Neural cell (in vitro differentiated cells): ENCODE results near the gene TUBA4B. TPM values are rescaled to one million over a fixed set of nuclear protein-coding genes. Genes with fewer than 3 reads are reported as not detected.

ENCODE experiments used
- H2AFZ ChIP-seq: fragments of 200-600, 300-800 bp; sonication (generic), shearing (Covaris generic); 2 replicates; pipeline ENCODE4 v1.6.0; 2014; ENCODE audit warnings: low read depth, mild to moderate bottlenecking, antibody characterized with exemption, low read length, moderate library complexity
- H3F3A ChIP-seq: fragments of 200-600 bp; shearing (Covaris generic); 2 replicates; pipeline ENCODE4 v1.6.1; 2016; ENCODE audit warnings: mild to moderate bottlenecking, moderate library complexity, mixed read lengths, antibody characterized with exemption, low read length; ENCODE audit not compliant: insufficient read depth, poor library complexity, severe bottlenecking
- H3K27ac ChIP-seq: fragments of 200-600, 300-800 bp; sonication (generic), shearing (Covaris generic); 2 replicates; pipeline ENCODE4 v1.5.1; 2014; ENCODE audit warnings: mild to moderate bottlenecking, low read length, moderate library complexity
- H3K27me3 ChIP-seq: fragments of 300-800, 200-600 bp; sonication (generic), shearing (Covaris generic); 2 replicates; pipeline ENCODE4 v1.6.0; 2014; ENCODE audit warnings: mild to moderate bottlenecking, low read depth, low read length, moderate library complexity; ENCODE audit not compliant: insufficient read depth
- H3K36me3 ChIP-seq: fragments of 300-800, 200-600 bp; sonication (generic), shearing (Covaris generic); 2 replicates; pipeline ENCODE4 v1.5.1; 2014; ENCODE audit warnings: mild to moderate bottlenecking, antibody characterized with exemption, low read length, moderate library complexity; ENCODE audit not compliant: insufficient read depth
- H3K4me2 ChIP-seq: fragments of 300-800, 200-600 bp; sonication (generic), shearing (Covaris generic); 2 replicates; pipeline ENCODE4 v1.6.0; 2014; ENCODE audit warnings: mild to moderate bottlenecking, low read length
- H3K4me3 ChIP-seq: fragments of 300-800, 200-600 bp; sonication (generic), shearing (Covaris generic); 2 replicates; pipeline ENCODE4 v1.5.1; 2014; ENCODE audit warnings: mild to moderate bottlenecking, low read length, moderate library complexity
- H3K79me2 ChIP-seq: fragments of 200-600 bp; shearing (Covaris generic); replicated peaks from 2 replicates; pipeline ENCODE4 v1.6.0; 2014; ENCODE audit warnings: mild to moderate bottlenecking, low read length, moderate library complexity; ENCODE audit not compliant: insufficient read depth
- H3K9ac ChIP-seq: fragments of 300-800, 200-600 bp; sonication (generic), shearing (Covaris generic); 2 replicates; pipeline ENCODE4 v1.6.1; 2016; ENCODE audit warnings: mild to moderate bottlenecking, low read length, mixed read lengths
- H3K9me2 ChIP-seq: fragments of 200-600 bp; shearing (Covaris generic); 2 replicates; pipeline ENCODE4 v1.6.1; 2016; ENCODE audit warnings: mild to moderate bottlenecking, low read length, mixed read lengths; ENCODE audit not compliant: insufficient read depth
- H3K9me3 ChIP-seq: fragments of 200-600, 300-800 bp; sonication (generic), shearing (Covaris generic); 2 replicates; pipeline ENCODE4 v1.6.1; 2016; ENCODE audit warnings: mild to moderate bottlenecking, mixed run types, low read length, moderate library complexity, mixed read lengths
- H4K20me1 ChIP-seq: fragments of 200-600 bp; shearing (Covaris generic); 2 replicates; pipeline ENCODE4 v1.6.1; 2016; ENCODE audit warnings: mild to moderate bottlenecking, mixed run types; ENCODE audit not compliant: insufficient read depth
- EP300 ChIP-seq: fragments of 450-650 bp; conservative IDR thresholded peaks from 2 replicates; pipeline ENCODE4 v1.6.1; 2014; ENCODE audit warnings: antibody characterized with exemption, mild to moderate bottlenecking, moderate library complexity; ENCODE audit not compliant: poor library complexity, severe bottlenecking
- EZH2 ChIP-seq: fragments of 200-600, 300-800 bp; shearing (Covaris generic), sonication (generic); IDR thresholded peaks from 2 replicates; pipeline ENCODE4 v1.6.1; 2014; ENCODE audit warnings: antibody characterized with exemption, low read length, borderline replicate concordance, mild to moderate bottlenecking; ENCODE audit not compliant: insufficient read depth, poor library complexity, severe bottlenecking
- MXI1 ChIP-seq: fragments of 450-650 bp; conservative IDR thresholded peaks from 2 replicates; pipeline ENCODE4 v1.6.1; 2014; ENCODE audit warnings: antibody characterized with exemption, mild to moderate bottlenecking; ENCODE audit not compliant: poor library complexity, severe bottlenecking
- POLR2AphosphoS5 ChIP-seq: IDR thresholded peaks from 2 replicates; pipeline ENCODE4 v1.6.1; 2012
- RAD21 ChIP-seq: fragments of 450-650 bp; conservative IDR thresholded peaks from 2 replicates; pipeline ENCODE4 v1.6.1; 2014; ENCODE audit warnings: antibody characterized with exemption, mild to moderate bottlenecking, moderate library complexity
- SMC3 ChIP-seq: fragments of 450-650 bp; conservative IDR thresholded peaks from 2 replicates; pipeline ENCODE4 v1.6.1; 2014; ENCODE audit warnings: antibody characterized with exemption, mild to moderate bottlenecking, moderate library complexity; ENCODE audit not compliant: poor library complexity
- TAF1 ChIP-seq: IDR thresholded peaks from 2 replicates; pipeline ENCODE4 v1.6.1; 2012; ENCODE audit warnings: low read depth
- polyA plus RNA-seq: library from polyadenylated mRNA; depleted of rRNA; stranded (reverse); fragments of >200 nt; gene quantifications from 2 replicates; pipeline ENCODE4 v1.2.3, GENCODE V29; 2014
- TF ChIP-seq, protein P1 (sequence below): IDR thresholded peaks from 2 replicates; pipeline ENCODE4 v1.6.1; 2012; ENCODE audit warnings: borderline replicate concordance
- TF ChIP-seq, protein P2 (sequence below): fragments of 450-650 bp; IDR thresholded peaks from 2 replicates; pipeline ENCODE4 v1.5.1; 2014; ENCODE audit warnings: antibody characterized with exemption, mild to moderate bottlenecking, moderate library complexity; ENCODE audit not compliant: poor library complexity, severe bottlenecking

The TUBA4B gene
- polyA plus RNA-seq, 1 donor from 2014 or later = not detected

DNA sequence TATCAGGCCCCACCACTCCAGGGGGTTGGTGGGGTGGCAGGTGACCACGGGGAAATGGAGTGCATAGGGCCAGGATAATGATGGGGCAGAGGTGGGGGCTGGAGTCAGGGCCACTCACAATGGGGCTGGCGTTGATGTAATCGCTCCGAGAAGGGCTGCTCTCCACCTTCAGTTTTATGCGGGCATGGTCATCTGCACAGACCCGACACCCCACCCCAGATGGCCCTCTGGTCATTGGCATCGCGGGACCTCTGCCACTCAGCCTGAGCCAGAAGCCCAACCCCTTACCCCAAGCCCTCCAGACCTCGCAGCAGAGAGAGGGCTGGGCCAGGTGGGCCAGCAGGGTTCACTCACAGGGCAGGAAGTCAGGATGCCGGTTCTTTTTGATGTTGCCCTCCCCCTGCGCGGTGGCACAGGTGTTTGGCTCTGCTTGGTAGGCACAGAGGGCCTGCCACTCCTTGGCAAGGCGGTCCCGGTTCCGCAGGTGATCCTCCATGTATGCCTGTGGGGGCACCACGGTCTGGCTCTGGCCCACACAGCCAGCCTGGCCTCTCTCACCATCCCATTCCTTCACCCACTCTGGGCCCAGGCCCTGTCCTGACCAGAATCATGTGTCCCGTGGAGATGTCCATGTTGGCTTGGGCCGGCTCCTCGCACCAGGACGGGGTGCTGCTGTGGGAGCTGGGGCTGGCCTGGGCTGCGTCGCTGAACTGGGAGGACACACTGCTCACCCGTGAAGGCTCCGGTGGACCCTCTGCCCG, 43.8 kb downstream of the TUBA4B start:
- Histone ChIP-seq H3K36me3 (peaks cover 5% of the 10 kb centered on the region), H3K4me2 (no peak overlapping the region), H3K27ac (no peak overlapping the region), H3K27me3 (no peaks in the 10 kb centered on the region), H3K9ac (no peak overlapping the region), H3K79me2 (no peaks in the 10 kb centered on the region), H3F3A (no peaks in the 10 kb centered on the region), H4K20me1 (no peaks in the 10 kb centered on the region), H3K4me3 (no peak overlapping the region), H3K9me3 (no peaks in the 10 kb centered on the region), H3K9me2 (no peaks in the 10 kb centered on the region), H2AFZ (no peak overlapping the region)
- no peak for TF ChIP-seq SMC3
- TF ChIP-seq POLR2AphosphoS5 = no peak
- TF ChIP-seq, protein P1, sequence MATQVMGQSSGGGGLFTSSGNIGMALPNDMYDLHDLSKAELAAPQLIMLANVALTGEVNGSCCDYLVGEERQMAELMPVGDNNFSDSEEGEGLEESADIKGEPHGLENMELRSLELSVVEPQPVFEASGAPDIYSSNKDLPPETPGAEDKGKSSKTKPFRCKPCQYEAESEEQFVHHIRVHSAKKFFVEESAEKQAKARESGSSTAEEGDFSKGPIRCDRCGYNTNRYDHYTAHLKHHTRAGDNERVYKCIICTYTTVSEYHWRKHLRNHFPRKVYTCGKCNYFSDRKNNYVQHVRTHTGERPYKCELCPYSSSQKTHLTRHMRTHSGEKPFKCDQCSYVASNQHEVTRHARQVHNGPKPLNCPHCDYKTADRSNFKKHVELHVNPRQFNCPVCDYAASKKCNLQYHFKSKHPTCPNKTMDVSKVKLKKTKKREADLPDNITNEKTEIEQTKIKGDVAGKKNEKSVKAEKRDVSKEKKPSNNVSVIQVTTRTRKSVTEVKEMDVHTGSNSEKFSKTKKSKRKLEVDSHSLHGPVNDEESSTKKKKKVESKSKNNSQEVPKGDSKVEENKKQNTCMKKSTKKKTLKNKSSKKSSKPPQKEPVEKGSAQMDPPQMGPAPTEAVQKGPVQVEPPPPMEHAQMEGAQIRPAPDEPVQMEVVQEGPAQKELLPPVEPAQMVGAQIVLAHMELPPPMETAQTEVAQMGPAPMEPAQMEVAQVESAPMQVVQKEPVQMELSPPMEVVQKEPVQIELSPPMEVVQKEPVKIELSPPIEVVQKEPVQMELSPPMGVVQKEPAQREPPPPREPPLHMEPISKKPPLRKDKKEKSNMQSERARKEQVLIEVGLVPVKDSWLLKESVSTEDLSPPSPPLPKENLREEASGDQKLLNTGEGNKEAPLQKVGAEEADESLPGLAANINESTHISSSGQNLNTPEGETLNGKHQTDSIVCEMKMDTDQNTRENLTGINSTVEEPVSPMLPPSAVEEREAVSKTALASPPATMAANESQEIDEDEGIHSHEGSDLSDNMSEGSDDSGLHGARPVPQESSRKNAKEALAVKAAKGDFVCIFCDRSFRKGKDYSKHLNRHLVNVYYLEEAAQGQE = no peak
- TF ChIP-seq RAD21 = no peak
- TF ChIP-seq EZH2 = no peak
- TF ChIP-seq EP300 = no peak
- no peak for TF ChIP-seq MXI1
- TF ChIP-seq TAF1 = no peak
- TF ChIP-seq, protein P2, sequence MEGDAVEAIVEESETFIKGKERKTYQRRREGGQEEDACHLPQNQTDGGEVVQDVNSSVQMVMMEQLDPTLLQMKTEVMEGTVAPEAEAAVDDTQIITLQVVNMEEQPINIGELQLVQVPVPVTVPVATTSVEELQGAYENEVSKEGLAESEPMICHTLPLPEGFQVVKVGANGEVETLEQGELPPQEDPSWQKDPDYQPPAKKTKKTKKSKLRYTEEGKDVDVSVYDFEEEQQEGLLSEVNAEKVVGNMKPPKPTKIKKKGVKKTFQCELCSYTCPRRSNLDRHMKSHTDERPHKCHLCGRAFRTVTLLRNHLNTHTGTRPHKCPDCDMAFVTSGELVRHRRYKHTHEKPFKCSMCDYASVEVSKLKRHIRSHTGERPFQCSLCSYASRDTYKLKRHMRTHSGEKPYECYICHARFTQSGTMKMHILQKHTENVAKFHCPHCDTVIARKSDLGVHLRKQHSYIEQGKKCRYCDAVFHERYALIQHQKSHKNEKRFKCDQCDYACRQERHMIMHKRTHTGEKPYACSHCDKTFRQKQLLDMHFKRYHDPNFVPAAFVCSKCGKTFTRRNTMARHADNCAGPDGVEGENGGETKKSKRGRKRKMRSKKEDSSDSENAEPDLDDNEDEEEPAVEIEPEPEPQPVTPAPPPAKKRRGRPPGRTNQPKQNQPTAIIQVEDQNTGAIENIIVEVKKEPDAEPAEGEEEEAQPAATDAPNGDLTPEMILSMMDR = no peak

DNA sequence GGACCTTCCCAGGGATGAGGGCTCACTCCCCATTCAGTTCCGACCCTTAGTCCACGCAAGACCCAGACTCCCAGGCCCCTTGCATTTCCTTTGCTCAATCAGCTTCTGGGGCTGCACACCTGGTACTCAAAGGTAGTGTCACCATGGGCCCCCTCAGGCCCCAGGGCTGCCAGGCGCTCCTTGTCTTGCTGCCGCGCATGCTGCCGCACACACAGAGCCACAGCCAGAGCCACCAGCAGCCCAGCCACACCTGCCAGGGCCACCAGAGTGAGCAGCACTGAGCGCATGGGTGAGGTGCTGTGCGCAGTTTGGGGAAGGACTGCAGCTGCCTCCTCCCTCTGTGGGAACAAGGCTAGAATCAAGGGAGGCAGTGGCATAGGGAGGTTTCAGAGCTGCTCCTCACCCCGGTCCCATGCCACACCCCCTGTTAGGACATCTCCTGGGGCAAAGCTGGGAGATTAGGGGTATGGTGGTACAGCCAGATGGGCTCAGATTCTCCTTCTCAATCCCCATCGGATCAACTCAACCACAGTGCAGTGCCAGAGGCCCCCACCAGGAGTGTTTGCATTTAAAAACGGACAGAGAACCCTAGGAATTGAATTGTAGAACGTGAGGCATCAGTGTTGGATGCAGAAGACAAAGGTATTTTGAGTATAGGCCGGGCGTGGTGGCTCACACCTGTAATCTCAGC, 44.9 kb downstream of the TUBA4B start:
- Histone ChIP-seq H2AFZ (no peak overlapping the region), H3K4me2 (no peak overlapping the region), H3K9me2 (no peaks in the 10 kb centered on the region), H3F3A (no peaks in the 10 kb centered on the region), H3K36me3 (peaks cover 5% of the 10 kb centered on the region), H3K9ac (no peak overlapping the region), H3K4me3 (no peak overlapping the region), H3K9me3 (no peaks in the 10 kb centered on the region), H3K27ac (no peak overlapping the region), H3K27me3 (no peaks in the 10 kb centered on the region), H3K79me2 (no peaks in the 10 kb centered on the region), H4K20me1 (no peaks in the 10 kb centered on the region)
- TF ChIP-seq, protein P1 = no peak
- TF ChIP-seq MXI1 (no peak), RAD21 (no peak), POLR2AphosphoS5 (no peak), TAF1 (no peak), EZH2 (no peak), SMC3 (no peak), EP300 (no peak)
- TF ChIP-seq, protein P2 = no peak
